Thyroid gland (tissue), 4 donors: Measurements from ENCODE around the gene RTP5. TPM values are rescaled to one million over a fixed set of nuclear protein-coding genes. Genes with fewer than 3 reads are reported as not detected.

Source experiments
- DNase-seq, 2 donors: peaks; one replicate each; pipeline ENCODE4 v3.0.0-alpha.2; 2019
- H3K27ac ChIP-seq, 3 donors: fragments of 200-600 bp; sonication (generic); 1 replicate in 2 of 3; 2 replicates in 1 of 3; pipeline ENCODE4 v1.5.1; 2016 to 2019; ENCODE audit warnings: mild to moderate bottlenecking in 1 of 3, moderate library complexity in 1 of 3
- H3K27me3 ChIP-seq: fragments of 200-600 bp; sonication (generic); one replicate; pipeline ENCODE4 v1.5.1; 2019
- H3K36me3 ChIP-seq, 2 donors: fragments of 200-600 bp; sonication (generic); one replicate each; pipeline ENCODE4 v1.5.1; 2016 to 2019
- H3K4me1 ChIP-seq, 2 donors: fragments of 200-600 bp; sonication (generic); one replicate each; pipeline ENCODE4 v1.5.1; 2017 to 2019
- H3K4me3 ChIP-seq, 3 donors: fragments of 200-600 bp; sonication (generic); replicated peaks in 1 of 3; 1 replicate in 2 of 3; 2 replicates in 1 of 3; pipeline ENCODE4 v1.5.1; 2016; ENCODE audit warnings: mild to moderate bottlenecking in 1 of 3
- H3K9me3 ChIP-seq: fragments of 200-600 bp; sonication (generic); one replicate; pipeline ENCODE4 v1.5.1; 2017
- CTCF ChIP-seq, 6 experiments: fragments of 200-600 bp in 3 of 6; fragments of 450-650 bp in 3 of 6; sonication (generic) in 3 of 6; IDR thresholded peaks; one replicate each; pipeline ENCODE4 v1.5.1; 2016 to 2019; ENCODE audit warnings: antibody characterized with exemption in 6 of 6, mild to moderate bottlenecking in 2 of 6, inconsistent platforms in 1 of 6, moderate library complexity in 1 of 6
- POLR2A ChIP-seq, 2 donors: fragments of 450-650 bp; IDR thresholded peaks; one replicate each; pipeline ENCODE4 v1.6.1; 2017; ENCODE audit warnings: antibody characterized with exemption in 2 of 2, mild to moderate bottlenecking in 2 of 2, moderate library complexity in 1 of 2
- WGBS, 2 donors: methylation state at CpG; one replicate each; pipeline ENCODE4 v1.1.5; 2017; 5-methylcytosine and 5-hydroxymethylcytosine counted together
- intact Hi-C: fragments of 100-400 bp; cut with DNase I; formaldehyde crosslinking; loops from one replicate; pipeline ENCODE4 v1.15.1; 2023
- total RNA-seq, 4 donors: library from RNA; depleted of rRNA; stranded (reverse); fragments of >200 nt; gene quantifications; one replicate each; pipeline ENCODE4 v1.2.3, GENCODE V29; 2016

RTP5 gene
- total RNA-seq, 4 donors from 2014 or later: 0.13 TPM; not detected in 3

GRCh38 chr2:241866790-241867645 is 2.5 kb upstream of the RTP5 start:
- Histone ChIP-seq H3K4me3 (no peak overlapping the region), H3K27ac (no peak overlapping the region), H3K27me3 (peaks cover 6% of the 10 kb centered on the region), H3K9me3 (no peaks in the 10 kb centered on the region), H3K4me1 (peaks cover 0 to 7% of the 10 kb centered on the region in 2 donors), H3K36me3 (no peaks in the 10 kb centered on the region)
- intact Hi-C loops: no loop called here
- no peak for DNase-seq
- TF ChIP-seq POLR2A (IDR thresholded peaks at IDR 0.05) (no peak), CTCF (IDR thresholded peaks at IDR 0.05) (no peak)
- WGBS, 2 donors: 50 to 56% methylated on average over 21 to 31 of the region's 33 CpGs

- Histone ChIP-seq H3K27ac (no peak overlapping the region), H3K27me3 (peaks cover 6% of the 10 kb centered on the region), H3K9me3 (no peaks in the 10 kb centered on the region), H3K36me3 (no peaks in the 10 kb centered on the region), H3K4me3 (no peak overlapping the region), H3K4me1 (peaks cover 0 to 7% of the 10 kb centered on the region in 2 donors)
- intact Hi-C loops: no loop called here
- no peak for DNase-seq
- no peak for TF ChIP-seq CTCF (IDR thresholded peaks at IDR 0.05)
- no peak for TF ChIP-seq POLR2A (IDR thresholded peaks at IDR 0.05)
- 63 to 64% methylated on average over 12 to 16 of the region's 19 CpGs for WGBS, 2 donors
Measured at GRCh38 chr2:241867776-241868420, 1.6 kb upstream of the RTP5 start.

- H3K4me1 ChIP-seq: peaks cover 0 to under 1% of the 10 kb centered on the region in 2 donors
- no peak for DNase-seq
- no peak overlapping the region for H3K27ac ChIP-seq
- no peaks in the 10 kb centered on the region for H3K9me3 ChIP-seq
- TF ChIP-seq CTCF (IDR thresholded peaks at IDR 0.05): no peak
- no peak for TF ChIP-seq POLR2A (IDR thresholded peaks at IDR 0.05)
- H3K36me3 ChIP-seq: no peaks in the 10 kb centered on the region
- WGBS, 2 donors: 43 to 53% methylated on average over 13 to 15 of the region's 15 CpGs
- H3K4me3 ChIP-seq: no peak overlapping the region
- intact Hi-C loops: no loop called here
- H3K27me3 ChIP-seq: peaks cover 4% of the 10 kb centered on the region
Measured at GRCh38 chr2:241868661-241869081, 858 bp upstream of the RTP5 start.

GRCh38 chr2:241870081-241870541 is 582 bp downstream of the RTP5 start:
- DNase-seq: no peak
- WGBS, 2 donors: 94% methylated on average over 19 of the region's 28 CpGs; no CpG with 5 or more reads in 1 of the 2 donors
- Histone ChIP-seq H3K4me3 (no peak overlapping the region), H3K36me3 (no peaks in the 10 kb centered on the region), H3K27ac (no peak overlapping the region), H3K27me3 (no peaks in the 10 kb centered on the region), H3K4me1 (no peaks in the 10 kb centered on the region), H3K9me3 (no peaks in the 10 kb centered on the region)
- TF ChIP-seq CTCF (IDR thresholded peaks at IDR 0.05) (no peak), POLR2A (IDR thresholded peaks at IDR 0.05) (no peak)
- intact Hi-C loops: loop anchor here (10.0 kb wide), 1 partner anchor 135 kb away; the partner anchor contains the start of gene D2HGDH
